GM19193 (cell line): ENCODE results near the gene KISS1R.

ENCODE experiments used
- POLR2A ChIP-seq: IDR thresholded peaks from 4 replicates; pipeline ENCODE4 v1.6.1; 2011; ENCODE audit not compliant: insufficient read depth, insufficient read length; ENCODE audit errors: extremely low read depth

KISS1R gene

DNA sequence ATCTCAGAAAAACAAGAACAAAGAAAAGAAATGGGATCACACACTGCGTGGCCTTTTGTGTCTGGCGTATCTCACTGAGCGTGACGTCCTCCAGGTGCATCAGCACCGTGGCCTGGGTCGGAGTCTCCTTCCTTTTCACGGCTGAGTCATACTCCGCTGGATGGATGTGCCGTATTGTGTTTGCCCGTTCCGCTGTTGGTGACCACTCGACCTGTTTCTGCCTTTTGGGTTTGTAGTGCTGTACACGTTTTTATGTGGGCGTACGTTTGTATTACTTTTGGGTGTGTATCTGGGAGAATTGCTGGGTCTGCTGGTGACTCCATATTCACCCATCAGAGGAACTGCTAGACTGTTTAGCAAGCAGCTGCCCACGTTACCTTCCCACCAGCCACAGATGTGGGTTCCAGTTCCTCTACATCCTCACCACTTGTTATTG is 20.1 kb downstream of the KISS1R start:
- peak; percentile 18 for TF ChIP-seq POLR2A

DNA sequence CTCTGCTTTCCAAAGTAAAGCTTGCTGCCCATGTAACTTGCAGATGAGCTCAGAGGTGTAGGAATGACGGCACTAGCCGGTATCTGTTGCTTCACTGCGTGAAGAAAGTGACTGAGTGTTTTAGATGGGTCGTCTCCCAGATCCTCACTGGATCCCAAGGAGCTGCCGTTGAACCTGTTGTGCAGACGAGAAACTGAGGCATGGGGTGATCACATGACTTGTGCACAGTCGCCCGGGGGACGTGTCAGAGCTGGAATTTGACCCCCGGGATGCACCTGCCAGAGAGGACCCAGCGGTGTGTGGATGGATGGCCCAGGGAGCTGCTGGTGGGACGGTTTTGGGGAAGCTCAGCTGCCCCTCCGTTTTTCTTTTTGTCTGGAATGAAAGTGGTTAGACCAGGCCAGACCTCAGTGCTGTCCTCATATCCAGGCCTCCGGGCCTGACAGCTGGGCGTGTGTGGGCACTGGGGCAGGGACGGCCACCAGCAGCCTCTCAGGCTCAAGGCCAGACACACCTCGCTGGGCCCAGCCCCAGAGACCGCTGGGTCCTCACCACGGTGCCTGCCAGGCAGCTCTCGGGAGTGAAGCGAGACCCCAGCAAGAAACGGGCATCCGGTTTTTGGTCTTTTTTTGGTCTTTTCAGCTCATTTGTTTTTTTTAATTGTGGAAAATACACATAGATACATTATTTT is 21.2 kb downstream of the KISS1R start:
- no peak for TF ChIP-seq POLR2A

DNA sequence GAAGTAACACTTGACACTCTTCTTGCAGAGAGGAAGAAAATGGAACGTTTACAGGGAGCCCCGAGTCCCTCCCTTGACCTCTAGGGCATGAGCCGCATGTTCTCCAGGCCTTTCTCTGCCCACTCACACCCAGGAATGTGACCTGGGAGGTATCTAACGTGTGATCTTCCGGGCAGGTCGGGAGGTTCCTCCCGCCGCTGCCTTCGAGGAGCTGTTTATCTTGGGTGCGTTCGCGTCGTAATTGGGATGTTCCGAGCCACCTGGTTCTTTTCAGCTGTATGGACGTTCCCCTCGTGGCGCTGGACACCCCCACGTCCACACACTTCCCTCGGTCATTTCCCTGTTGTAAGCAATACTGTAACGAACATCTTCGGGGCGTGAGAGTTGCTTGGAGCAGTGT is 22.3 kb downstream of the KISS1R start:
- no peak for TF ChIP-seq POLR2A

DNA sequence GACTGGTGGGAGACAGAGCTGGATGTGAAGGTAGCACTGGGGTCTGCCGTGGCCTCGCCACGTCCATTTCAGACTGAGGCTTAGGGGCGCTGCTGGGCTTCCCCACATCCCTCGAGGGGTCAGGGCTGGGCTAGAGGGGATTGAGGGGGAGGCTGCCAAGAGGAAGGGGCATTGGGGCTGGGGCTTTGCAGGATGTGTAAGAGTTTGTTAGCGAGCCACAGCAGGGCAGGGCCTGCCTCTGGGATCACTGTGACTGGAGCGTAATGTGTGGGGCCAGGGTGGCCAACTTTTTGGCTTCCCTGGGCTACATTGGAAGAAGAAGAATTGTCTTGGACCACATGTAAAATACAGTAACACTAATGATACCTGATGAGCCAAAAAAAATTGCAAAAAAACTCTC is 22.8 kb downstream of the KISS1R start:
- TF ChIP-seq POLR2A: no peak

DNA sequence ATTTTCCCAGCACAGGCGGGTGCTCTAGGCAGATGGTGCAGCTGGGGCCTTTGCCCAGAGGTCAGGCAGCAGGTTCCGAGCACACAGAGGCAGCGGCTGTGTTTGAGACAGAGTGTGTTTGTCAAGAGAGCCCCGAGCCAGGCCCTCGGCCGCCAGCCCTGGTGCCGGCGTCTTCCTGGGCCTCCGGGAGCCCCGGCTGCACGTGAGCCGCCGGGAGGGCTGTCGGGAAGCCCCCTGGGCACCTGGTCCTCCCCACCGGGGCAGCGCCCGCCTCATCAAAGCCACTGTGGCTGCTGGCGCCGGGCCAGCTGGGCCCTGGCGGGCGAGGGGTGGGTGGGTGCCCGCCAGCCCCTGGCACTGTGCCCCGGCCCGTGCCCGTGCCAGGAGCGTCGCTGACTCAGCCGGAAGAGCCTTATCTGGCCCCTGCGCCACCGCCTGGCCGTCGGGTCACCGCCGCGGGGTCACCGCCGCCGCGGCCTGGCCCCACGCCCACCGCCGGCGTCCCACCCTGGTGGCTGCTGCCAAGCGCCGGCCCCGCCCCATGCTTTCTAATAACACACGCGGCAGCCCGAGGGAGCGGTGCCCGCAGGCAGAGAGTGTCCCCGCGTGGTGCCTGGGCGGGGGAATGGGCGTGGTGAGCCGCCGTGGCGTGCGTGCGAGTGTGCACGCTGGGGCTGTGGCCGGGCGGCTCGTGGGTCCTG is 23.6 kb downstream of the KISS1R start:
- TF ChIP-seq POLR2A: peak; percentile 39

DNA sequence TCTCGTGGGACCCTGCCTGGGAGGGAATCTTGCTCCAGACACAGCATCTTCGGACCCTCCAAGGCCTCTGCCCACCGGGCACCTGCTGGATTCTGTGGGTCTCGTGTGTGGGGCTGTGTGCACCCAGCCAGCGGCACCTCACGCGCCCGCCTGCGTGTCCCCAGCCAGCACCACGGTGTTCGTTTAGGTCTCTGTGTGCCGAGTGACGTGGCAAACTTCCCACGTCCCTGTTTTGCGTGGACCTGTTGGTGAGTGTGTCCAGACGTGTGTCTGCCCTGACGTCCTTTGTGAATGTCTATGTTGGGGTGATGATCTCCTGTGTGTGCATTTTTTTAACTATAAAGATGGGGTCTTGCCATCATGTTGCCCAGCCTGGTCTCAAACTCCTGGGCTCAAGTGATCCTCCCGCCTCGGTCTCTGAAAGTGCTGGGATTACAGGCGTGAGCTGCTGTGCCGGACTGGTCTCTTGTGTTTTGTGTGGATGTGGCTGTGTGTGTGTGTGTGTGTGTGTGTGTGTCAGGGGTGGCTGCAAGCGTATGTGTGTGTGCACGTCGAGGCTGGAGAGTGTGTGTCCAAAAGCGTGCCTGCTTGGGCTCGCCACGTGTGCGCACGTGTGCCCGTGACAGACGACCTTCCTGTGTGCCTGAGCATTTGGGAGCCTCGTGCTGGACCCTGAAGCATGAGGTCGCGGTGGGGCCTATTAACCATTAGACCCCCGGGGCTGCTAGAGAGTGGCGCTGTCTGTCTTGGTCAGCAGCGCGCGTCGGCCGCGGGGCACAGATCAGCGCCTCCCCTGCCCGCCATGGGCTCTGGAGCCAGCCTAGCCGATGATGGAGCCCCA is 24.4 kb downstream of the KISS1R start:
- no peak for TF ChIP-seq POLR2A

DNA sequence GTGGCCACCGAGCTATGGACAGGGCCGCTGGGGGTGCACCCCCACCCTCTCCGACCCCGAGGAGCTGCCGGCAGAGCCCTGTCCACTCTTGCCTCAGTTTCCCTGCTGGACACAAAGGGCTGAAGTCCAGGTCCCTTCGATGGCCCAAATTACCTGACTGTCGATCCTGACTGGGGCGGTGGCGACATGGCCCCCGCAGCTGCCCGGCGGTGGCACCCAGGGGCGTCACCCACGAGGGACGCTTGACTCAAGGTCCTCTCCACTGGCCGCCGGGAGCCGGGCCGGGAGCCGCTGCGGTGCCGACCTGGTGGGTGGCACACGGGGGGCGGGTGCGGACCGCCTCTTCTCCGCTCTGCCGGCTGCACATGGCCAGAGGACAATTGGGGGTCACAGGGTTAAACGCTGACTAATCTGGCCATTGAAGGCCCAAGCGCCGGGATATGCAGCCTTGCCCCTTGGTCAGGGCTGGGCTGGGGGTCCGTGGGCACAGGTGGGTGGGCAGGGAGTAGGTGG is 25.1 kb downstream of the KISS1R start:
- TF ChIP-seq POLR2A: no peak

DNA sequence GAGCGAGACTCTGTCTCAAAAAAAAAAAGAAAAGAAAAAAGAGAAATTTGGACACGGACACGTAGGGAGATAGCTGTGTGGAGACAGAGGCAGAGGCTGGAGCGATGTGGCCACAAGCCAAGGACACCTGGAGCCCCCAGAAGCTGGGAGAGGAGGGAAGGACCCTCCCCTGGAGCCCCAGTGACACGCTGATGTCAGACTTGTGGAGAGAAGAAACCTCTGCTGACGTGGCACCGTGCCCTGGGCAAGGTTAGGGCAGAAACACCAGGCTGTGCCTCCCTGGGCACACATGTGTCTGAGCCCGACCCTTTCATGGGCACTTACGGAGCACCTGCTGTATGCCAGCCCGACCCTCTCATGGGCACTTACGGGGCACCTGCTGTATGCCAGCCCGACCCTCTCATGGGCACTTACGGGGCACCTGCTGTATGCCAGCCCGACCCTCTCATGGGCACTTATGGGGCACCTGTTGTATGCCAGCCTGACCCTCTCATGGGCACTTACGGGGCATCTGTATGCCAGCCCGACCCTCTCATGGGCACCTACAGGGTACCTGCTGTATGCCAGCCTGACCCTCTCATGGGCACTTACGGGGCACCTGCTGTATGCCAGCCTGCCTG is 26.5 kb downstream of the KISS1R start:
- no peak for TF ChIP-seq POLR2A

DNA sequence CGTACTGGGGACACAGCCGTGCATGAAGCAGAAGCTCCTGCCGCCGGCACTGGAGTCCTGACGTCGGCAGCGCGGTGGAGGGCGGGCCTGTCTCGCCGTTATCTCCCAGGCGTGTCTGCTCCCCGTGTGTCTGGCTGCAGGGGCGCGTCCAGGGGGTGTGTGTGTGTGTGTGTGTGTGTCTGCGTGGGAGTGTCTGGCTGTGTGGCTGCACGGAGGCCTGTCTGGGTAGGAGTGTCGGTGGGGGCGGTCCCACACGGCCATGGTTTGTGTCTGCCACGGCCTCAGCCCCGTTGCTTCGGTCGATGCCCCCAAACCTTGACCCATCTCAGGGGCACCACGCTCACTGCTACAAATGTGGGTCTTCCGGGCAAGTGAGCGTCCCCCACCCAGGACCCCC is 27.0 kb downstream of the KISS1R start:
- TF ChIP-seq POLR2A: no peak

DNA sequence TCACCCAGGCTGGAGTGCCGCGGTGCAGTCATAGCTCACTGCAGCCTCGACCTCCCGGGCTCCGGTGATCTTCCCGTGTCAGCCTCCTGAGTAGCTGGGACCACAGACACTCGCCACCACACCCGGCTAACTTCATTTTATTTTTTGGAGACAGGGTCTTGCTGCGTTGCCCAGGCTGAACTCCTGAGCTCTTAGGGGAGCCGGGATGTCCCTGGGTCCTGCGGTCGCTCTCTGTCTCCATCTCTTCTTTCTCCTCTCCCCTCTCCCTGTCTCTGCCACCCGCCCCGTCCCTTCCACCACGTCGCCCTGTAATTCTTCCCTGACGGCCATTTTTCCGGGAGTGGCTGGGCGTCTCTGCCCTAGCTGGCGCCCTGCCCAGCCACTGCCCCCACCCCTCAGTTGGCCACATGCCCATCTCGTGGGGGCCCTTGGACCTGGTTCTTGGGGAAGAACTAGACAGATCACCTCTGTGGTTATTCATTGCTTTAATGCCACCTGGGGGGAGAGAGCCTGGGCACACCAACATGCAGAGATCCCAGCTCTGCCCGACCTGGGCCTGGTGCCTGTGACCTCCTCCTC is 27.6 kb downstream of the KISS1R start:
- no peak for TF ChIP-seq POLR2A

DNA sequence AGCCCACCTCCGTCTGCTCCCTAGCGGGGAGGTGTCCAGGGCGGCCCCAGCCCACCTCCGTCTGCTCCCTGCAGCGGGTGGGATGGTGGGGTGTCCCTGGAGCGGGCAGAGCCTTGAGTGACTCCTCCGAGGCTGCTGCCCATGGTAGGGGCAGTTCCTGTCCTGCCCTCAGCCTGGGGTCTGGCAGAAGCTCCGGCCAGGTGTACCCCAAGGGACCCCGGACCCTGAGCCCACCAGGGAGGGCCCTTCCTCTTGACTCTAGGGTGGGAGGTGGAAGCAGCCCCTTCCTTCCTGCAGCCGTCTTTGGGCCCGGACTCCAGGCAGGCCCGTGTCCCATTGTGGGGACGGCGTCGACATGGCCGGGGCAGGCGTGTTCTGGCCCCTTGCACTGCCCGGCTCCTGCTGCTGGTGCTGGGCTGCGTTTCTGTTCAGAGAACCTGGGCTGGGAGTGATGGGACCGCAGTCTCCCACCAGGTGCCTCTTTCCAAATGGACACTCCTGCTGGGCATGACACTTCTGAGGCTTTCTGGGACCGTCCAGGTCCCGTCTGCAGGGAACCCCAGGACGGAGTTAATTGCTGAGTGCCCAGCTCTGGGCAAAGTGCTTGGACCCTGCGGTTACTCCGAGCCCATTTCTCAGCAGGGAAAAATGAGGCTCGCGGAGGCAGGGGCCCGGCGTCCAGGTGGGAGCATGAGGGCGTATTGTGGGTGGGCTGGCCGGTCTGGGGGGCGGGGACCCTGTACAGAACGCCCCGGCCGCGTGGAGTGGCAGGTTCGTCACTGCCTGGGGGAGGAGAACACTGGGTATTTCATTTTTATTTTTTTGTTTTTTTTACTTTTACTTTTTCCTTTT is 28.5 kb downstream of the KISS1R start:
- no peak for TF ChIP-seq POLR2A

DNA sequence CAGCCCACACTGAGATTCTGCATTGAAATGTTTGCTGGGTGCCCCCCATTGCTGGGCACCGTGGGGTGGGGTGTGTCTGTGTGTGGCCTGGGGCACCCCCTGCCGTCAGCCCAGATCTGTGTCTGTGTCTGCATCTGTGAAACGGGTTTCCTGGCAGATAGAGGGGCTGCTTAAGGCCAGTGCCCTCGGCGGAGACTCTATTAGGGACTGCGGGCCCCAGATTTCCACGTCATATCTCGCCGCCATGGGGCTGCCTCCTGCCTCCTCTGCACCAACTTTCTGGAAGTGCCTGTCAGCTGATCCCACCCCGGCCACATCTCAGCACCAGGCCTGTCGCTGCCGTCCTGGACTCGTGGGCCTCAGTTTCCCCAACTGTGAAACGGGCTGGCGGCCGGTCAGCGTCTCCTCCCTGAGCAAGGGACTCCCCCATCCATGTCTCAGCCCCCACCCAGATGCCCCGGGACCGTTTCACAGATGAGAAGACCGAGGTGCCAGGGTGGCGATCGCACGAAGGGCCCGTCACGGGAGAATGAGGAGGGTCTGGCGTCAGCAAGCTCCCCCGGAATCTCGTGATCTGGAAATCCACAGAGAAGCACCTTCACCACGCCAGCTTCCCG is 30.1 kb downstream of the KISS1R start:
- no peak for TF ChIP-seq POLR2A
